ENCODE results near the gene USP38.
"Not testable (repeated sequence)": the region's sequence is repeated elsewhere in the genome, so short reads cannot be mapped to it uniquely, and the experiment has no call there.

Gene USP38

GRCh38 chr4:143262838-143263237 lies 78.1 kb downstream of the USP38 start:
- no peak for DNase-seq (ENCODE audit: low read depth)

GRCh38 chr4:143267690-143268089 lies 83.0 kb downstream of the USP38 start:
- not testable (repeated sequence) for DNase-seq (ENCODE audit: low read depth)

- DNase-seq (ENCODE audit: low read depth): no peak
Measured at GRCh38 chr4:143270256-143270838, 85.6 kb downstream of the USP38 start.
